ENCODE data around the gene CD300C.
"Not testable (repeated sequence)": the region's sequence is repeated elsewhere in the genome, so short reads cannot be mapped to it uniquely, and the experiment has no call there.

CD300C gene

GRCh38 chr17:74508156-74508555, 37.8 kb downstream of the CD300C start:
- DNase-seq: no peak

DNA sequence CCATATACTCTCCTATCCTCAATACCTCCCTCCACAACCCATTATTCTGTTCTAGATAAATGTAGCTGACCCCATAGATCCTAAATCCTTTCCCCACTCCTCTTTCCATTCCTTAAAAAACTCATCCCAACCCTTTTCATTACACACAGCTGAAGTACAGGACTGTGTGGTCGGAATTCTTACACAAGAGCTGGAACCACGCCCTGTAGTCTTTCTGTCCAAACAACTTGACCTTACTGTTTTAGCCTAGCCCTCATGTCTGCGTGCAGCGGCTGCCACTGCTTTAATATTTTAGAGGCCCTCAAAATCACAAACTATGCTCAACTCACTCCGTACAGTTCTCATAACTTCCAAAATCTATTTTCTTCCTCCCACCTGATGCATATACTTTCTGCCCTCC, 42.0 kb downstream of the CD300C start:
- DNase-seq: not testable (repeated sequence)

GRCh38 chr17:74502861-74503260, 43.1 kb downstream of the CD300C start:
- DNase-seq: no peak

DNA sequence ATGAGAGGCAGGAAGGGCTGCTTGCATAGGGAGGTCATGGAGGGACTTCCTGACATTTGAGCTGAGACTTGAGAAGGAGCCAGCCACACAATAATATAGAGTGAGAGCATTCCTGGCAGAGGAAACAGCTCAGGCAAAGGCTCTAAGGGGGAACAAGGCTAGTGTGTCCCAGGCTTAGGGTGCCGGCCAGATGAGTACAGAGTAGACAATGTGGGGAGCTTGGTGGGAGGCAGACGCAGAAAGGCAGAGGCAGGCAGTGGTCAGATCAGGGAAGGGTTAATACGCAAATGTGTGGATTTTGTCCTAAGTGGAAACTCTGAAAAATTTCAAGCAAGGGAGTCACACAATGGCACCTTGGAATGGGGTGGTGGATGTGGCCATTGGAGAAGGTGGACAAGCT, 45.9 kb downstream of the CD300C start:
- DNase-seq: no peak

GRCh38 chr17:74497471-74497870, 48.4 kb downstream of the CD300C start:
- DNase-seq: no peak

- DNase-seq: peak; percentile 70
Observed at GRCh38 chr17:74493331-74493833, 52.5 kb downstream of the CD300C start.

DNA sequence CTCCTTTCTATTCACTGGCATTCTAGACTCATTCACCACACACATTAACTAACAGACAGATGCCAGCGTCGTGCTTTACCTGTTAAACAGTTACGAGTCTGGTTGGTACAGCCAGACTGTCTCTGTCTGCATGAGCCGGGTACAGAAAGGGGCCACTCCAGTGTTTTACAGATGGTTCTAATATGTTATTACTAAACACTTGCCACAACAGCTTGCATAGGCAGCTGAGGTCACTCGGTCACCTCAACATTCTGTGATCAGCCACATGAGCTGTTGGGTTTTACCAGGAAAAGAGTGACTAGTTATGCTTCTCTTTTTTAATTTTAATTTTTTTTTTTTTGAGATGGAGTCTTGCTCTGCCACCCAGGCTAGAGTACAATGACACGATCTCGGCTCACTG, 54.3 kb downstream of the CD300C start:
- no peak for DNase-seq

All from SHP77 treated with DMSO at 0.1 percent for 48 hours (cell line).